RPMI7951 (cell line): ENCODE results near the gene FAT3. TPM values are rescaled to one million over a fixed set of nuclear protein-coding genes. Genes with fewer than 3 reads are reported as not detected.

ENCODE experiments used
- DNase-seq: peaks from one replicate; pipeline ENCODE4 v3.0.0-alpha.2; 2012; ENCODE audit warnings: low read depth
- total RNA-seq: library from RNA; depleted of rRNA; stranded (reverse); fragments of >200 nt; shearing (Covaris generic); gene quantifications from 2 replicates; pipeline ENCODE4 v1.2.3, GENCODE V29; 2014

Gene FAT3
- total RNA-seq, 1 experiment from 2014 or later, result 1.3 TPM

DNA sequence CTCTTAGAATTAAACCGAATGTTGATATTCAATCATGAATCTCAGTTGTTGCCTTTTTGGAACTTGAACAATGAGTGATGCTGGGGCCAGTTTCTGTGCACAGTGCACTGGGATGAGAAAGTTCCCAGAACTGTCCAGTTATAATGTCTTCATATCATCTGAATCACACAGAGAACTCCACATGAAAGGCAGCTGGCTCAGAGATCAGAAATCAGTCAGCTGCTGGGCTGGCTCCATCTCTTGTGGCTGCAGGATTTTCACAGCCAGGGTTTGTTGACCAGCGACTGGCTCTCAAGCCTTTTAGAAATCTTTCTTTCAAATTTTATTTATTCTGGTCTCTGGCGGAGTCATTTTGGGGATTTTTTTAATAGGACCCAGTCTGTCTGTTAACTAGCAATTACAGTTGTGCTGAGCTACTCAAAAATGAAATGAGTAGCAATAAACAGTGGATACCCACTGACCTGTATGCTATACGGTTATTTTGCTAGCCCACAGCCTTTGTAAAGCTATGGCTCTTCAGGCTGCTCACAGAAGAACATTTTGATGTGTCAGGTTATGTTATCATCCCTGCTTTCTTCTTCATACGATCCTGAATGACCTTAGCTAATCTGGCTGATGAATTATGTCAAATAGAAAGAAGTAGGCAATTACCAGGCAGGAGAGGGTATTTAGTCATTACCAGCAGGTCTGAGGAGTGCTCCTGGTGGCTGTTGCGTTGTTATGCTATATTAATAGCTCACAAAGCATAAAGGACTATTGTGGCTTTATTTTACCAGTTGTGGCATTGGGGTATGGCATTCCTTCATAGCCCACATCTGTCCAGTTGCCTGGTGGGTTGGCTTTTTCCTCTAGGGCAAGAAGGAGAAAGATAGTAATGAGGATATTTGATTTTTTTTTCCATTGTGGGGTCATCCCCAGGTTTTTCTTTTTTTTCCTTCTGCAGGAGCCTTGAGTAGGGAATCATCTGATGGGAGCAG, 3.6 kb downstream of the FAT3 start:
- DNase-seq, result peak; percentile 17

DNA sequence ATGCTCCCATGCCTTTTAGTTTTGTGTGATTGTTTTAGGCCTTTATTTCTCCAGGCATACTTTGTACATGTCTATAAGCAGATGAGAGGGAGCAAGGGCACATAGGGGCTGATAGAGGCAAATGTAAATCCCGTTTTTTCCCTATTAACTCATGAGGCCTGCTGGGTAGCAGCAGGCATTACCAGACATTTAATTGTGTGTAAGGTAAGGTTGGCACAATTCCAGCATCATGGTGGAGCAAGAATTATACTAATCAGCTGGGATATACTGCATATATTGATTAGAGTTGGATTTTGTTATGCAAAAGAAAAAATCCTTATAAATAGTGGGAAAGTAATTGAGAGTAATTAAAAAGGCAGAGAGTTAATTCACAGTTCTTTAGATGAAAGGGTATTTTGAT, 12.2 kb downstream of the FAT3 start:
- no peak for DNase-seq

DNA sequence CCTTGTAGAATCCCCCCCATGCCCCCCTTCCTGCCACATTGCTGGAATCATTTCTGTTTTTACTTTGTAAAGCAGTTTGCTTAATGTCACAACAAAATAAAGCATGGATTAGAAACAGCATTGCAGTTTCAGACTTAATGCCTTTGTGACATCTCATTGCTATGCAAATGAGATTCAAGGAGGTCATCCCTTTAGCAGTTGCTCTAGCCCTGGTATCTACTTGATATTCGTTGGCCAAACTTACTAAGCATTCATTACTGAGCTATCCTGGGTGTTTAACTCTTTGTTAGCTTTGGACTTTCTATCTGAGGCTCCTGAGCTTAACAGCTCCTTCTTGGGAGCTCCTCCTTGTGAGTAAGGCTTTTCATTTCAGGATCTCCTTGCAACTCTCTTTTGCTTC, 16.3 kb downstream of the FAT3 start:
- no peak for DNase-seq

DNA sequence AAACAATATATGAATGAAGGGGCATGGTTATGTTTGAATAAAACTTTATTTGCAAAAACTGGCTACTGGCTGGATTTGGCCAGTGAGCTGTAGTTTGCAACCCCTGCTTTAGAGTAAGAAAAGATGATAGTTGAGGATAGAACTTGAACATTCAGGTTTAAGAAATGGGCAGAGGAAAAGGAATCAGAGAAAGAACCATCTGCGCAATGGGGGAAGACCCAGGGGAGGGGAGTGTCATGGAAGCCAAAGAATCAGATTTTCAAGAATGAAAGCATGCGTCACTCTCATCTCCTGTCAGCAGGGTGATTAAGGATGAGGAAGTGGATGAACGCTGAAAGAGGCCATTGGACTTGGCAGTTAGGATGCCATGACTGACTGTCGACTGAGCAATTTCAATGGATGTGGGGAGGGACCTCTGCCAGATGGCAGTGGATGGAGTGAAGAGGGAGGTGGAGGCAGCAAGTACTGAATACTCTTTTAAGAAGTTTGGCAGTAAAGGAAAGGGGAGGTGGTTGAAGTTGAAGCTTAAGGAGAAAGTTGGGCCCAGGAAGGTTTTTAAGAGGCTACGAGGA, 21.2 kb downstream of the FAT3 start:
- DNase-seq, result no peak

DNA sequence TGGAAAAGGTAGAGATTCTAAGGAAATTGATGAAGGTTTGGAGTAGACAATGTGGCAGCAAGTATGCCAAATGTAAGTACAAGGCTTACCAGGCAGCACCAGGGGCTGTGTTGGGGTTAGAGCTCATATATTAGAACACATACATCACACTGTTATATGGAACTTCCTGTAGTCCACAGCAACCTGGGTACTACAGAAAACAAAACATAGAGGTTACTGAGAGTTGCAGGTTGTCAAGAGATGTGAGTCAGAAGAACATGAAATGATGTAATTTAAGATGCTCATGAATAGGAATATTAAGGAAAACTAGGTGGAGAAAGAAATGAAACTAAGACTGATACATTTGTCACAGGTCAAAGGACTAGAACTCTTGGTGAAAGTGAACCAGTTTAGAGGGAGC, 22.0 kb downstream of the FAT3 start:
- no peak for DNase-seq

DNA sequence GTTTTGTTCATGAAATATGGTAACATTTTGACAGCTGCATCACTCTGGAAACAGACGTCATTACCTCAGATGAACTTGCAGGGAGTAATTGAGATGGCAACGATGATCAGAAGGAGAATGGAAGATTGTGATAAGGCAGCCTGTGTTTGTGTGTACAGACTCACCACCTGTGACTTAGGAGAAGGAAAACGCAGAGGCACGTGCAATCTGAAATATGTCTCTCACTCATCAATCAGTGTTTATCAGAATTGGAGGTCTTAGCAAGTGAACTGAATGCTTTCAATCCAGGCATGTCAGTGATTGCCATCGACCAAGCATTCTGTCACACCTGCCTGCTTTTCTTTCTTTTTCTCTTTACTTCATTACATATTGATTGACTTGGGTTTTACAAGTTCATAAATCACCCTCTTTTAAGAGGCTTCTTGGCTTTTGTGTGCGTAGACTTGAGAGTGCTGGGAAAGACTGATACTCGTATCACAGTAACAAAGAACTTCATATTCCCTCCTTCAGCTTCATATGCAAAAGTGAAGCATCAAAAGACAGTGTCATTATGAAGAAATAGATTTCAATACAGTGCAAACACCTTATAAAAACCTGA, 24.6 kb downstream of the FAT3 start:
- DNase-seq, result no peak

DNA sequence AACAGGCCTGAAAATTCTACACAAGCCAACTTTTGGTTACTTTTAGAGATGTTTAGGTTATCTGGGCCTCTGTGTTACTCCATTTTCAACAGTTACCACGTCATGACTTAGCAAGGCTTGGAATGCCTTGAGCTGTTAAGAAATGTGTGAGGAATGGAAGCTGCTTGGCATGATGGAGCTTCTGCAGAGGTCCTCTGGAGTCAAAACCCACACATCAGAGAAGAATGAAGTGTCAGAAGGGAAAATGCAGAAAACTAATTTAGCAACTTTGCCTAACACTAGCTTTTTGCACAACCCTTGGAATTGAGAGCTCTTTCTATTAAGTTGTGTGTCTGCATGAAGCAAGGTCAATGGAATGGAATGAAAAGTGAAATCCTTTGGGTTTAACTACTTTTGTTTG, 27.4 kb downstream of the FAT3 start:
- DNase-seq, result no peak

DNA sequence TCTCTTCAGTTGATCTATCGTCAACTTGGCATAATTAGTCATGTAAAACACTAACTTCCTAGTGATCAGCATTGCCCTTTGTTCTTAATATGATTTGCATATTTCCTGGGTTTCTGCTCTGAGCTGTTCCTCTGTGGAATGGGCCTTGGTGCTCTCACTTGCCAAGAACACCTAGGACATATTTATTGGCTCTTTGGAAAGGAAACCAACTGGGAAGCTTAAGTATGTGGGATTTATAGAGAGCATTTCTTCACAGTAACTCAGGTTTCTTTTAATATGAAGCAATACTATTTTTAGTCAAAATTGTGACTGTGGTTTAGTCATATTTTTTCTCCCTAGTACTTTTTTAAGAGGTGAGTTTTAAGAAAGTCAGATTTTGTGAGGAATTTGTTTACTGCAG, 28.8 kb downstream of the FAT3 start:
- DNase-seq, result no peak

DNA sequence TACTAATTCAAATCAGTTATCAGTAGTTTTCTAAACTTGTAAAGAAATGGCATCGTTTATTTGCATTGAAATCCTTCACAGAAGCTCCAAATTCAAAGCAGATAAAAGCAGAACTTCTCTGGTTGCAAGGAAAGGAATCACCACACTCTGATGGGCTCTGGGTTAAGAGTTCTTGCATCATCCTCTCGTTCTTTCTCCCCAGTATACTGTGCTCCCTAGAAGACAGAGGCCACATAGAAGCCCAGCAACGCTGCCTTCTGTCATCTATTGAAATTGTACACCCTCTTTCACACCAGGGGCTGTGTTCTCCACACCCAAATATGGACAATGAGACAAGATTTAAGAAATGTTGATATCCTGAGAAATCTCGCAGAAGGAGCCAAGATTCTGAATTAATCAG, 29.3 kb downstream of the FAT3 start:
- no peak for DNase-seq

DNA sequence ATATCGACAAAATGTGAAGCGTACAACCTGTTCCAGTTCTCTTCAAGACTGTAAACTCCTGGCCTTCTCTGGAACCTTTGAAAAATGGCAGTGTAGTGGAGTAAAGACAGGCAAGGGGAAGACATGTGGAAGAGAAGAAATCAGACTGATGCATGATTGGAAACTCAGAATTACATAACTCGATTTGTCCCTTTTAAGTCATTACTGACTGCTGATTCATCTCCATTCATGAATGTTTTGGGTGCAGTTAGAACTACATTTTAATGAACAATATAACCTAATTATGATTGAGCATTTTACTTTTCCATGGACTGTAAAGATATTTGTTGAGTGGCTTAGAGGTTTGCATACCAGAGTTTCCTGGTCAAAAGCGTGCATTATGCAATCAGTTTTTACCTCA, 32.9 kb downstream of the FAT3 start:
- no peak for DNase-seq

DNA sequence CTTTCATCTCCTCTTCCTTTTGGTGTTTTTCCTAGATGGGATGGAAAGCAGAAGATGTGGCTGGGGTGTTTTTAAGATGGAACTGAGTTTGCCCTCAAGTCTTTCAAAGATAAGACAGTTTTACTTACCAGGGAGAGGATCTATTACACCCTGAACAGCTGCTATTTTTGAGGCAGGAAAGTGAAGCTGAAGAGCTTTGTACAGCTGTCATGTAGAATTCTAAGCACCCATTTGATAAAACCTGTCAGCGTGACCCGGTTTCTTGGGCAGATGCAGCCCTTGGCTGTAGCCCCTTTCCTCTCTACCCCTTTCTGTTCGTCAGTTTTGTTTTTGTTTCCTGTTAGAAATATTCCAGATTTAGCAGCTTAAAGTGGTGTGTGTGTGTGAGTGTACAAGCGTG, 35.2 kb downstream of the FAT3 start:
- no peak for DNase-seq

DNA sequence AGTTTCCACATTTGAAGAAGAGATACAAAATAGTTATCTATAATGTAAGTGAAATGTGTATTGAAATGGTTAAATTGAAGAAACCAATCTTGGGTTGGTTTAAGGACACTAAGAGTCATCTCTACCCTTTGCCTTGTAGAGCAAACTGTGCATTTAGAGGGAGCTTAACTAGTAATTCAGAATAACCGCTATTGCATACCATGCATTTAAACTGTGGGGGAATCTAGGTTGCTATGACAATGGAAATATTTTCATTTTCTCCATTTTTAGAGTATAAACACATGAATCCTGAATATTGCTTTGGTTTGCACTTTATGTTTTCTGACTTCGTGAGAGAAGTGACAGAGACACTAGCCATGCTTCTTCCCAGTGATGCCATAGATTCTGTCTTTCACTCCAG, 39.7 kb downstream of the FAT3 start:
- DNase-seq, result no peak

DNA sequence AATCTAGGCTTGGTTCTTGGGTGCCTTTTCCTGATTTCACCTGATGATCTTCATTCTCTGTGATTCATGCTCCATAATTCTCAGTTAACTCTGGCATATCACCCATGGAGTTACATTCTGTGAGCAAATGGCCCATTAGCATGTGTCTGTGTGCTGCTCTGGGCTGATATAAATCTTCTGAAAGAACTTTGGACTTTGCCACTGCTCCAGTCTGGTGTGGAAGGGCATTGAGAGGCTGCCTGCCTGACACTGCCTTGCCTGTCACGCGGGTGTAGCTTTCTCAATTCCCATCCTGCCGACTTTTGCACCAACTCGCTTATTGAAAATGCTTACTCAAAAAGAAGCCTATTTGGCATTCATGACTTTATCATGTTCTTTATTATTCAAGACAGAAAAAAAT, 42.2 kb downstream of the FAT3 start:
- DNase-seq, result no peak

DNA sequence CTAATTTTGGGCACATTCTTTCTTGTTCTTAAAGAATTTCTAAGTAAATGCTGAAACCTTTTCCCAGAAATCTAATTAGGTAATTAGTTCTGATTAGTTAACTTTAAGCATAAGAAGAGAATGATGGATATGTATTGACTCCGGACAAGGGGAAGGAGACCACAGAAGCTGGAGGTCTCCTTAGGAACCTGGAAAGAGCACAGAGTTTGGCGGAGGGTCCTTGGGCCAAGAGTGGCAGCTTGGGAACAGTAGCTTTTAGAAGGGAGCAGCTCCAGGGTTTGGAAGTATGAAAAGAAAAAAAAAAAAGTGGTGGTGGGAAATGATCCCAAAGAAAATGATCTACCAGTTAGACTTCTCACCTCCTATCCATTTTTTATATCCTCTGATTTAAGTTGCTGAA, 42.7 kb downstream of the FAT3 start:
- DNase-seq, result no peak

DNA sequence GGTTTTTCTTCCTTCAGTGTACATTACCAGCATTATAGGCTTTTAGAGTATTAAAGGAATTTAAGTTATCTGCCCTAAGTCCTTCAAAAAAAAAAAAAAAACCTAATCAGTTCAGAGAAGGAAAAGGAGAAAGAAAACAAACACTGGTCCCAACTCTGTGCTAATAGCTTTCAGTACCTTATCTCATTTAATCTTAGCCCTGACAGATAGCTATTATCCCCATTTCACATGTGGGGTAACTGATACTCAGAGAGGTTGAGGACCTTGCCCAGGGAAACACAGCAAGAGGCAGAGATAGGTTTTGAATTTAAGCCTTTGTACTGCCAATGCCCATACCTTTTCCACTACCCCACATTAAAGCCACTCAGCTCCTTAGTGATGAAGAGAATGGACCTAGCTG, 43.4 kb downstream of the FAT3 start:
- no peak for DNase-seq

DNA sequence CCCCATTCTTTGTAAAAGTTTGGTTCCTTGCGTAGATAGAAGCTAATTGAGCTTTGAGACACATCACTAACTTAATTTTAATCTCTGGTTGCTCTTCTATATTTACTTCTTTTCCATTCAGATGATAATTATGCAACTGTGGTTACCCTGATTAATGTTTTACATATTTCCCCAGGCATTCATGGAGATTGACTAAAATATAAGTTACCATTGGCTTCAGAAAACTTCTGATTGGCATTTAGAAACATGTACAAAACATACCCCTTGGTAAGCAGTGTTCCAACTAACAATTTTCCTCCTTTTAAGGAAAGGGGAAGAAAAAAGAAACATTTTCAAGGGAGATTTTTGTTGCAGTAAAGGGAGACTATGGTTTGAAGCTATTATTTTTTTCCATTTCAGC, 43.9 kb downstream of the FAT3 start:
- DNase-seq, result no peak

DNA sequence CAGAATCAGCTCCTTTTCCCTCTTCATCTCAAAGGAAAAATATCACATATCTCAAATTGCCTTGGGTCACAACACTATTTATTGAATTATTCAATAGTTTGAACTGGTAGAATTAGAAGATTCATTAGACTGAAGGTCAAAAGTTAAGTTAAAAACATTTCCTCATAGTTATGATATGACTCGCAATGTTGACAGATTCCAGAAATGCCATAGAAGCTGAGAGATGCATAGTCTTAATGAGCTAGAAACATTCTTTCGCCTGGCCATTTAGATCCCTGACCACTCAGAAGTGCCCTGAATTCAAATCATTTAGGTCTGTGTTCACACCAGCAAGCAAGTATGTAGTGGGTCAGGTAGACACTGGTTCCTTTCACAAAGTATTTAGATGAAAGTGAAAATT, 44.4 kb downstream of the FAT3 start:
- peak; percentile 36 for DNase-seq

DNA sequence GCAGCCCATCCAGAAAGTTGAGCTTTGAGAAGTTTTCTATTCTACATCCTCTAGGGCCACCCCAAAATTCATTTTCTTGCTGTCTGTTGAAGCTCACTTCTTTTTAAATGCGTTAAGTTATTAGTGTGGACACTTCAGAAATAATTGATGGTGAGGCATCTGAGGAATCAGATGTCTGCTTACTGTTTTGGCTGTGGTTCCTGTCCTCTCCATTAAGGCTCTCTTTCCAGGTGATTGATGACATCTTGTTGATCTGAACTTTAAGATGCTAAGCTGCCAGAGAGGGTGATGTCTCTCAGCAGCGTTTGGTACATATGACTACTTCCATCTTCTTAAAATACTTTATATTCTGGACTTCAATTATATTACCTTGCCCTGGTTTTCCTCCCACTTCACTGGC, 45.2 kb downstream of the FAT3 start:
- no peak for DNase-seq

DNA sequence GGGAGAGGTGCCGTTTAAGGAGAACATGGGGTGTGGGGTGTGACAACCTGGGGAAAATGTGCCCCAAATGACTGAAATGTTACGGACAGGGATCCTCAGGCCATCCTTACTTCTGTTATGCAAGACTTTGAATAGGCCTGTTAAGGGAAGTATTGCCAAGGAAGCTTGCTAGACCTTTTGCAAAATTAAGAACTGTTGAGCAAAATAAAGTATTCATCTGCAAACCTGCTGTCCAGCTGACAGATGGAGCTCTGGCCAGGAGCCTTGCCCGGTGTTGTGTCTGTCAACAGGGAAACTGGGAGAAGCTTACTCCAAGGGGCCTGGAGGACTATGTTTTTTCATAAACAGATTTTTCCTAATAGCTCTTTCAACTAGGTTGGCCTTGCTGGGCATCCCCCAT, 48.0 kb downstream of the FAT3 start:
- DNase-seq, result no peak
